ENCODE measurements around the gene DUOXA2.
"Not testable (repeated sequence)": the region's sequence is repeated elsewhere in the genome, so short reads cannot be mapped to it uniquely, and the experiment has no call there.

DUOXA2 gene

GRCh38 chr15:45117308-45118130 is 3.4 kb downstream of the DUOXA2 start:
- DNase-seq, result no peak

- DNase-seq, result peak; percentile 89
Observed at GRCh38 chr15:45118131-45118588, 4.0 kb downstream of the DUOXA2 start.

GRCh38 chr15:45118996-45119395 is 4.9 kb downstream of the DUOXA2 start:
- DNase-seq, result no peak

- no peak for DNase-seq
Observed at GRCh38 chr15:45120081-45120972, 6.2 kb downstream of the DUOXA2 start.

GRCh38 chr15:45121020-45121419 is 6.9 kb downstream of the DUOXA2 start:
- DNase-seq, result no peak

GRCh38 chr15:45121706-45122417 is 7.7 kb downstream of the DUOXA2 start:
- DNase-seq, result no peak

- no peak for DNase-seq
Observed at GRCh38 chr15:45122719-45123118, 8.6 kb downstream of the DUOXA2 start.

- DNase-seq, result no peak
Observed at GRCh38 chr15:45123397-45123796, 9.3 kb downstream of the DUOXA2 start.

- DNase-seq, result no peak
Observed at GRCh38 chr15:45126535-45127158, 12.5 kb downstream of the DUOXA2 start.

- DNase-seq, result no peak
Observed at GRCh38 chr15:45128971-45129639, 15.0 kb downstream of the DUOXA2 start.

- DNase-seq, result no peak
Observed at GRCh38 chr15:45129651-45130129, 15.6 kb downstream of the DUOXA2 start, which contains the start of the genes DUOX1 and DUOXA1. Gene DUOX1 (plus strand): TSS chr15:45129994. CDS start chr15:45131967, 1,973 bp downstream. Gene DUOXA1 (minus strand): TSS chr15:45129879. CDS start chr15:45123014, 6,865 bp downstream.

- DNase-seq, result no peak
Observed at GRCh38 chr15:45130291-45131000, 16.3 kb downstream of the DUOXA2 start.

GRCh38 chr15:45131510-45131909 is 17.4 kb downstream of the DUOXA2 start:
- no peak for DNase-seq

- no peak for DNase-seq
Observed at GRCh38 chr15:45132844-45133560, 18.9 kb downstream of the DUOXA2 start.

GRCh38 chr15:45133561-45133920 is 19.4 kb downstream of the DUOXA2 start:
- DNase-seq, result no peak

GRCh38 chr15:45134046-45134445 is 19.9 kb downstream of the DUOXA2 start:
- DNase-seq, result no peak

- DNase-seq, result peak; percentile 57
Observed at GRCh38 chr15:45134682-45135604, 20.8 kb downstream of the DUOXA2 start.

GRCh38 chr15:45135705-45136377 is 21.7 kb downstream of the DUOXA2 start:
- not testable (repeated sequence) for DNase-seq

Measured in right kidney (tissue), 1 donor.